Measurements from ENCODE around the gene SAMD14. TPM values are rescaled to one million over a fixed set of nuclear protein-coding genes. Genes with fewer than 3 reads are reported as not detected.

The SAMD14 gene
- total and polyA plus RNA-seq, 3 experiments from 2014 or later = 0.92 to 1.3 TPM; not detected in 1

DNA sequence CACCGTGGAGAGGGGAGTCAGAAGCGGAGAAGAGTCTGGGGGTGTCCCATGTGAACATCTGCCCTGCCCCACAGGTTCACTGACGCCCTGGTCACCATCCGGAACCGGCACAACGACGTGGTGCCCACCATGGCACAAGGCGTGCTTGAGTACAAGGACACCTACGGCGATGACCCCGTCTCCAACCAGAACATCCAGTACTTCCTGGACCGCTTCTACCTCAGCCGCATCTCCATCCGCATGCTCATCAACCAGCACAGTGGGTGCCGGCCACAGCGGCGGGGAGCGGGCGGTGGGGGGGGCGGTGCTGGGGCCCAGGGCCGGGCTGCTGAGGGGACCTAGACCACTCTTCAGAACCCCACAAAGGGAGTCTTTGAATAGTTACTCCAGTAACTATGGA, 24.1 kb downstream of the SAMD14 start:
- Mint-ChIP-seq H3K4me3 (no peak overlapping the region), H3K9me3 (no peaks in the 10 kb centered on the region), H3K36me3 (peaks cover 0 to 67% (median 3%) of the 10 kb centered on the region in 3 donors), H3K27ac (no peak overlapping the region), H3K4me1 (peaks cover 0 to 8% (median 2%) of the 10 kb centered on the region in 3 donors), H3K27me3 (no peaks in the 10 kb centered on the region)
- ChIA-PET POLR2A (no interaction called here), CTCF (interaction anchor here (3.8 kb wide), 1 partner anchor 12 kb away, joined by 17 read pairs; the partner anchor contains the start of gene PDK2)
- H3K27me3 ChIP-seq (ENCODE audit: insufficient read depth, low read length, poor library complexity, severe bottlenecking) = no peaks in the 10 kb centered on the region
- DNase-seq = no peak
- H3K4me1 ChIP-seq (ENCODE audit: insufficient read depth, low read length) = no peaks in the 10 kb centered on the region
- no peaks in the 10 kb centered on the region for H3K9me3 ChIP-seq (ENCODE audit: low read length)
- no peaks in the 10 kb centered on the region for H3K36me3 ChIP-seq (ENCODE audit: insufficient read depth, low read length)
- H3K27ac ChIP-seq (ENCODE audit: low read depth, low read length) = no peak overlapping the region
- H3K4me3 ChIP-seq (ENCODE audit: low read length) = no peak overlapping the region

GRCh38 chr17:50103941-50104340, 26.0 kb downstream of the SAMD14 start:
- peak overlapping the region in 1 of 8 donors; percentile 75 for H3K27ac Mint-ChIP-seq
- Histone ChIP-seq H3K9me3 (ENCODE audit: low read length) (no peaks in the 10 kb centered on the region), H3K36me3 (ENCODE audit: insufficient read depth, low read length) (peaks cover under 1% of the 10 kb centered on the region), H3K27me3 (ENCODE audit: insufficient read depth, low read length, poor library complexity, severe bottlenecking) (no peaks in the 10 kb centered on the region), H3K4me1 (ENCODE audit: insufficient read depth, low read length) (no peaks in the 10 kb centered on the region), H3K27ac (ENCODE audit: low read depth, low read length) (no peak overlapping the region), H3K4me3 (ENCODE audit: low read length) (no peak overlapping the region)
- no peak for DNase-seq
- no peaks in the 10 kb centered on the region for H3K9me3 Mint-ChIP-seq
- peaks cover 0 to 69% (median 9%) of the 10 kb centered on the region in 3 donors for H3K36me3 Mint-ChIP-seq
- no peaks in the 10 kb centered on the region for H3K27me3 Mint-ChIP-seq
- CTCF ChIA-PET = interaction anchor here (0.7 to 3.8 kb wide), 3 partner anchors 10 to 16 kb away, joined by 4 to 17 read pairs (median 4); partner anchors contain the start of gene PDK2
- H3K4me1 Mint-ChIP-seq = peaks cover 10 to 20% (median 14%) of the 10 kb centered on the region in 3 donors
- POLR2A ChIA-PET = no interaction called here
- no peak overlapping the region for H3K4me3 Mint-ChIP-seq

DNA sequence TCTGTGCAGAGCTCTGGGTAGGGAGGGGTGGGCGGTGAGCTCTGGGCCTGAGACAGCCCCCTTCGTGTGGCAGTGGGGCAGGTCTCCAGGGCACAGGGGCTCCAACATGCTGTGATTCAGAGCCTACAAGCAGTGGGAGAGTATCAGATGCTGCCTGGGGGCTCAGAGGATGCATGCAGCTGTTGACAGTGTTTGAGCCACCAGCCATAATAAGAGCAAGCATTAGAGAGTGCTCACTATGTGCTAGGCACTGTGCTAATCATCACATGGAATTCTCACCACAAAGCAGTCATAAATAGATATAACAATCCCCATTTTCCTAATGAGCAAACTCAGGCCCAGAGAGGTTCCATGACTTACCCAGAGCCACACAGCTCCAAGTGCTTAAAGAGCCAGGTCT, 26.7 kb downstream of the SAMD14 start:
- ChIA-PET POLR2A (no interaction called here), CTCF (interaction anchor here (1.3 to 3.8 kb wide), 2 partner anchors 9 to 11 kb away, joined by 4 to 17 read pairs; partner anchors contain the start of gene PDK2)

GRCh38 chr17:50102164-50102991, 27.6 kb downstream of the SAMD14 start:
- DNase-seq = no peak
- no peaks in the 10 kb centered on the region for H3K9me3 Mint-ChIP-seq
- Histone ChIP-seq H3K4me3 (ENCODE audit: low read length) (no peak overlapping the region), H3K4me1 (ENCODE audit: insufficient read depth, low read length) (no peaks in the 10 kb centered on the region), H3K36me3 (ENCODE audit: insufficient read depth, low read length) (peaks cover 10% of the 10 kb centered on the region), H3K27ac (ENCODE audit: low read depth, low read length) (no peak overlapping the region), H3K27me3 (ENCODE audit: insufficient read depth, low read length, poor library complexity, severe bottlenecking) (no peaks in the 10 kb centered on the region), H3K9me3 (ENCODE audit: low read length) (no peaks in the 10 kb centered on the region)
- H3K27me3 Mint-ChIP-seq = no peaks in the 10 kb centered on the region
- H3K4me1 Mint-ChIP-seq = peaks cover 14 to 33% (median 21%) of the 10 kb centered on the region in 3 donors
- peaks cover 0 to 69% (median 14%) of the 10 kb centered on the region in 3 donors for H3K36me3 Mint-ChIP-seq
- ChIA-PET CTCF (interaction anchor here (3.8 kb wide), 1 partner anchor 8 kb away, joined by 17 read pairs; the partner anchor contains the start of gene PDK2), POLR2A (no interaction called here)
- H3K27ac Mint-ChIP-seq = no peak overlapping the region
- no peak overlapping the region for H3K4me3 Mint-ChIP-seq

More for the DNA sequence above, 26.7 kb downstream of the SAMD14 start:
- H3K27me3 ChIP-seq (ENCODE audit: insufficient read depth, low read length, poor library complexity, severe bottlenecking) = no peaks in the 10 kb centered on the region
- H3K27ac ChIP-seq (ENCODE audit: low read depth, low read length) = no peak overlapping the region
- Mint-ChIP-seq H3K4me1 (peaks cover 14 to 25% (median 19%) of the 10 kb centered on the region in 3 donors), H3K36me3 (peaks cover 0 to 69% (median 14%) of the 10 kb centered on the region in 3 donors), H3K4me3 (no peak overlapping the region), H3K27me3 (no peaks in the 10 kb centered on the region), H3K27ac (peak overlapping the region in 1 of 8 donors; percentile 75), H3K9me3 (no peaks in the 10 kb centered on the region)
- no peaks in the 10 kb centered on the region for H3K9me3 ChIP-seq (ENCODE audit: low read length)
- H3K4me3 ChIP-seq (ENCODE audit: low read length) = no peak overlapping the region
- H3K4me1 ChIP-seq (ENCODE audit: insufficient read depth, low read length) = no peaks in the 10 kb centered on the region
- DNase-seq = no peak
- H3K36me3 ChIP-seq (ENCODE audit: insufficient read depth, low read length) = peaks cover 8% of the 10 kb centered on the region

DNA sequence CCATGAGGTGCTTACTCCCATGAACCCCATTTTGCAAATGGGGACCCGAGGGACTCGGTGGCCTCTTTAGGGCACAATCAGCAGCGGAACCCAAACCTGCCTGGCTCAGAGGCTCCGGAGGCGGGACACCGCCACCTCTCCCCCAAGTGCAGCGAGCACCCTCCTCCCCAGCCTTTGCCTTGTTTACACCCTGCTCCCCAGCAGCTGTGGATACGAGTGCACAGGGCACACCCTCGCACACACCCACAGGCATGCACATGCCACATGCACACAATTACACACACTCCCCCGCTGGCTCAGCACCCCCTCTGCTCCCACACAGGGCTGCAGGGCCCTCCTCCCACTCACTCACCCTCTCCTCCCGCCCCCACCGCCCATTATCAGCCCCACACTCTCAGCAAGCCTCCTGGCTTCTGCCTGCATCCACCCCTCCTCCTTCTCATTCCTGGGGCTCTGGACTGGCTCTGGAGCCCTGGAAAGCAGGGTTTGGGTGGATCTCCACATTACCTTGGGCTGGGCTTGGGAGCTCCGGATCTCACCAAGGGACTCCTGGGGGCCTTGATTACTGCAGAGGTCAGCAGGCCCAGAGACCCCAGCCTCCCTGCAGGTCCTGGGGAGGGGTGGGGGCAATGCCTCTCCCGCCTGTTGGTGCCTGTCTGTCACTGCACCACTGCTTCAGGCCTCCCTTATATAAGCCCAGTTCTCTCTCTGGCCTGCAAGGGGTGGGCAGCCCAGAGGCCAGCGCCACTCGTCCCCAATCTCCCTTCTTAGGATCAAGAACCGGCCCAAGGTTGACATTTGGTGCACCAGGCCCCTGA, 28.4 kb downstream of the SAMD14 start:
- Mint-ChIP-seq H3K4me1 (peaks cover 19 to 42% (median 21%) of the 10 kb centered on the region in 3 donors), H3K9me3 (no peaks in the 10 kb centered on the region), H3K36me3 (peaks cover 0 to 68% (median 13%) of the 10 kb centered on the region in 3 donors), H3K4me3 (peak overlapping the region in 1 of 7 donors; percentile 54), H3K27ac (no peak overlapping the region), H3K27me3 (no peaks in the 10 kb centered on the region)
- Histone ChIP-seq H3K4me3 (ENCODE audit: low read length) (no peak overlapping the region), H3K9me3 (ENCODE audit: low read length) (no peaks in the 10 kb centered on the region), H3K27ac (ENCODE audit: low read depth, low read length) (no peak overlapping the region), H3K36me3 (ENCODE audit: insufficient read depth, low read length) (peaks cover 10% of the 10 kb centered on the region), H3K27me3 (ENCODE audit: insufficient read depth, low read length, poor library complexity, severe bottlenecking) (no peaks in the 10 kb centered on the region), H3K4me1 (ENCODE audit: insufficient read depth, low read length) (no peaks in the 10 kb centered on the region)
- DNase-seq = no peak
- POLR2A ChIA-PET = no interaction called here
- CTCF ChIA-PET = interaction anchor here (0.9 kb wide), 1 partner anchor 60 kb away, joined by 3 read pairs; no protein-coding TSS in a partner anchor

DNA sequence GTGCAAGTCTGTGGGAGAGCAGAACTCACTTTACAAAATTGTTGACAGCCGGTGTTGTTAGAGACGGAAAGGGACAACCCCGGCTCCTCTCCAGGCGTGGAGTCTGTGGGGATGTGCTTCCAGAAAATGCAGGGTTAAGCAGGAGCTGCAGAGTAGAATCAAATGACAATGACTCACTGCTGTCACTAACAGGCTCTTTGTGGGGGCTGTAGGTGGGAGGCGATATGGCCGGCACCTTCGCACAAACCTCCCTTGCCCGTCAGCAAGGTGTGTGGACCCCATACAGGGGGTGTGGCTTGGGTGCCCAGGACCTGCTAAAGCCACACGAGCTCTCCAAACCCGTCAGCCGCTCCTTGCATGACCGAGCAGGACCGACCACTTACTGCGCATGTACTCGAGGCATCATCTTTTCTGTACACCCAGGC, 29.0 kb downstream of the SAMD14 start:
- peaks cover 10% of the 10 kb centered on the region for H3K36me3 ChIP-seq (ENCODE audit: insufficient read depth, low read length)
- H3K27me3 Mint-ChIP-seq = no peaks in the 10 kb centered on the region
- no peaks in the 10 kb centered on the region for H3K9me3 ChIP-seq (ENCODE audit: low read length)
- no peak for DNase-seq
- peaks cover 0 to 64% (median 13%) of the 10 kb centered on the region in 3 donors for H3K36me3 Mint-ChIP-seq
- ChIA-PET CTCF (interaction anchor here (0.9 to 1.3 kb wide), 2 partner anchors 14 to 61 kb away, joined by 3 read pairs; no protein-coding TSS in a partner anchor), POLR2A (no interaction called here)
- no peak overlapping the region for H3K27ac ChIP-seq (ENCODE audit: low read depth, low read length)
- no peaks in the 10 kb centered on the region for H3K27me3 ChIP-seq (ENCODE audit: insufficient read depth, low read length, poor library complexity, severe bottlenecking)
- H3K4me3 ChIP-seq (ENCODE audit: low read length) = no peak overlapping the region
- H3K4me1 ChIP-seq (ENCODE audit: insufficient read depth, low read length) = peaks cover 6% of the 10 kb centered on the region
- no peak overlapping the region for H3K4me3 Mint-ChIP-seq
- H3K4me1 Mint-ChIP-seq = peaks cover 20 to 48% (median 26%) of the 10 kb centered on the region in 3 donors
- H3K9me3 Mint-ChIP-seq = no peaks in the 10 kb centered on the region
- no peak overlapping the region for H3K27ac Mint-ChIP-seq

GRCh38 chr17:50100480-50100883, 29.5 kb downstream of the SAMD14 start:
- H3K9me3 ChIP-seq (ENCODE audit: low read length) = no peaks in the 10 kb centered on the region
- peaks cover 10% of the 10 kb centered on the region for H3K36me3 ChIP-seq (ENCODE audit: insufficient read depth, low read length)
- Mint-ChIP-seq H3K27me3 (no peaks in the 10 kb centered on the region), H3K9me3 (no peaks in the 10 kb centered on the region), H3K36me3 (peaks cover 0 to 62% (median 13%) of the 10 kb centered on the region in 3 donors), H3K4me3 (peak overlapping the region in 1 of 7 donors; percentile 28), H3K4me1 (peaks cover 24 to 52% (median 31%) of the 10 kb centered on the region in 3 donors), H3K27ac (peak overlapping the region in 3 of 8 donors; percentile 20 to 47 (median 22))
- no peak overlapping the region for H3K4me3 ChIP-seq (ENCODE audit: low read length)
- DNase-seq = no peak
- H3K27me3 ChIP-seq (ENCODE audit: insufficient read depth, low read length, poor library complexity, severe bottlenecking) = no peaks in the 10 kb centered on the region
- peaks cover 11% of the 10 kb centered on the region for H3K4me1 ChIP-seq (ENCODE audit: insufficient read depth, low read length)
- ChIA-PET POLR2A (no interaction called here), CTCF (interaction anchor here (0.9 to 1.3 kb wide), 3 partner anchors 13 to 75 kb away, joined by 3 read pairs; no protein-coding TSS in a partner anchor)
- no peak overlapping the region for H3K27ac ChIP-seq (ENCODE audit: low read depth, low read length)
